H1 (cell line): ENCODE measurements around the gene RELL1. TPM values are rescaled to one million over a fixed set of nuclear protein-coding genes. Genes with fewer than 3 reads are reported as not detected.

Experiments used
- CTCF ChIA-PET: fragments of 300-600 bp; sonication (Branson Sonifier 250); formaldehyde crosslinking; loops from one replicate; lab custom pipeline; 2021; ENCODE audit not compliant: partially characterized antibody; lab: Charles Lee
- POLR2A ChIA-PET: fragments of 300-600 bp; sonication (Branson Sonifier 250); formaldehyde crosslinking; loops from one replicate; lab custom pipeline; 2021; ENCODE audit warnings: inconsistent platforms; ENCODE audit not compliant: partially characterized antibody; lab: Charles Lee
- DNase-seq, 2 experiments: peaks; one replicate each; pipeline versions ENCODE4 v3.0.0 to v3.0.0-alpha.2; 2010 to 2022; ENCODE audit warnings: low spot score in 2 of 2, low read depth in 1 of 2, mixed read lengths in 1 of 2
- FAIRE-seq: peaks from 2 replicates; lab custom pipeline; 2011; peaks lifted over from hg19 to GRCh38; lab: Jason Lieb, UNC
- H2AFZ ChIP-seq: 2 replicates; pipeline ENCODE4 v1.8.1; 2012; ENCODE audit warnings: low read length, inconsistent platforms
- H2AK5ac ChIP-seq: 2 replicates; pipeline ENCODE4 v1.6.1; 2013; ENCODE audit warnings: low read depth, low read length
- H2BK120ac ChIP-seq: replicated peaks from 2 replicates; pipeline ENCODE3; 2013; ENCODE audit warnings: low read depth, low read length, inconsistent platforms
- H2BK12ac ChIP-seq: 2 replicates; pipeline ENCODE4 v1.6.1; 2013; ENCODE audit warnings: low read depth, low read length
- H2BK15ac ChIP-seq: 2 replicates; pipeline ENCODE4 v1.6.1; 2013; ENCODE audit warnings: low read length
- H2BK20ac ChIP-seq: 2 replicates; pipeline ENCODE4 v1.6.1; 2013; ENCODE audit warnings: low read length
- H2BK5ac ChIP-seq: 2 replicates; pipeline ENCODE4 v1.6.1; 2013; ENCODE audit warnings: low read depth, low read length
- H3K14ac ChIP-seq: 2 replicates; pipeline ENCODE4 v1.6.1; 2013; ENCODE audit warnings: inconsistent platforms; ENCODE audit not compliant: insufficient read length
- H3K18ac ChIP-seq: 2 replicates; pipeline ENCODE4 v1.6.1; 2013; ENCODE audit warnings: low read length; ENCODE audit errors: extremely low read depth
- H3K23ac ChIP-seq: 2 replicates; pipeline ENCODE4 v1.6.1; 2013; ENCODE audit warnings: inconsistent platforms; ENCODE audit not compliant: insufficient read length
- H3K23me2 ChIP-seq: 2 replicates; pipeline ENCODE4 v1.6.1; 2013; ENCODE audit warnings: low read depth, low read length
- H3K27ac ChIP-seq: 2 replicates; pipeline ENCODE4 v1.6.1; 2011; ENCODE audit warnings: low read depth, low read length, inconsistent platforms
- H3K27me3 ChIP-seq, 4 experiments: replicated peaks in 1 of 4; 1 replicate in 1 of 4; 2 replicates in 3 of 4; pipeline versions ENCODE4 v1.6.1 to v1.8.1; 2011 to 2013; ENCODE audit warnings: low read length in 3 of 4, mild to moderate bottlenecking in 3 of 4, inconsistent platforms in 2 of 4, mixed read lengths in 2 of 4, moderate library complexity in 1 of 4; ENCODE audit not compliant: control insufficient read depth in 3 of 4, insufficient read depth in 3 of 4; ENCODE audit errors: extremely low read depth in 1 of 4
- H3K36me3 ChIP-seq, 4 experiments: 2 replicates each; pipeline versions ENCODE4 v1.6.1 to v1.8.1; 2011 to 2013; ENCODE audit warnings: mild to moderate bottlenecking in 4 of 4, low read length in 3 of 4, moderate library complexity in 2 of 4, control low read depth in 1 of 4, inconsistent platforms in 1 of 4; ENCODE audit not compliant: insufficient read depth in 4 of 4, control insufficient read depth in 2 of 4
- H3K4ac ChIP-seq: replicated peaks from 2 replicates; pipeline ENCODE3; 2013; ENCODE audit warnings: low read length, low read depth, mixed read lengths, inconsistent platforms; ENCODE audit not compliant: insufficient read length
- H3K4me1 ChIP-seq, 4 experiments: replicated peaks in 1 of 4; 1 replicate in 1 of 4; 2 replicates in 3 of 4; pipeline versions ENCODE4 v1.6.1 to v1.8.1; 2011 to 2013; ENCODE audit warnings: low read length in 3 of 4, inconsistent platforms in 2 of 4, mixed read lengths in 1 of 4; ENCODE audit not compliant: insufficient read depth in 4 of 4, control insufficient read depth in 3 of 4
- H3K4me2 ChIP-seq, 2 experiments: 2 replicates each; pipeline versions ENCODE4 v1.6.1 to v1.8.1; 2011 to 2013; ENCODE audit warnings: low read depth in 2 of 2, low read length in 2 of 2, control low read depth in 1 of 2, inconsistent platforms in 1 of 2, mild to moderate bottlenecking in 1 of 2; ENCODE audit not compliant: insufficient read depth in 1 of 2
- H3K4me3 ChIP-seq, 4 experiments: fragments of 200-600, 300-600 bp in 1 of 4; sonication (generic), shearing (Covaris generic), sonication (Bioruptor Twin) in 1 of 4; 2 replicates each; pipeline versions ENCODE4 v1.5.1 to v1.8.1; 2011 to 2016; ENCODE audit warnings: low read length in 4 of 4, low read depth in 3 of 4, control low read depth in 2 of 4, inconsistent platforms in 2 of 4, mild to moderate bottlenecking in 2 of 4, mixed read lengths in 1 of 4, moderate library complexity in 1 of 4; ENCODE audit not compliant: insufficient read depth in 2 of 4; ENCODE audit errors: extremely low read depth in 1 of 4
- H3K56ac ChIP-seq: replicated peaks from 2 replicates; pipeline ENCODE3; 2013; ENCODE audit warnings: low read depth, mild to moderate bottlenecking, mixed read lengths, low read length, inconsistent platforms; ENCODE audit not compliant: insufficient read length
- H3K79me1 ChIP-seq: 2 replicates; pipeline ENCODE4 v1.6.1; 2013; ENCODE audit warnings: low read depth, low read length, control low read depth
- H3K79me2 ChIP-seq, 2 experiments: 2 replicates each; pipeline versions ENCODE4 v1.6.1 to v1.8.1; 2012 to 2013; ENCODE audit warnings: low read length in 2 of 2, mild to moderate bottlenecking in 2 of 2, inconsistent platforms in 1 of 2; ENCODE audit not compliant: insufficient read depth in 2 of 2, control insufficient read depth in 1 of 2
- H3K9ac ChIP-seq, 4 experiments: replicated peaks in 1 of 4; 1 replicate in 1 of 4; 2 replicates in 3 of 4; pipeline versions ENCODE4 v1.6.1 to v1.8.1; 2011 to 2013; ENCODE audit warnings: low read depth in 3 of 4, low read length in 3 of 4, control low read depth in 2 of 4, mild to moderate bottlenecking in 2 of 4, moderate library complexity in 2 of 4, inconsistent platforms in 1 of 4; ENCODE audit errors: extremely low read depth in 1 of 4
- H3K9me3 ChIP-seq, 2 experiments: 2 replicates each; pipeline versions ENCODE4 v1.6.1 to v1.8.1; 2012 to 2013; ENCODE audit warnings: mild to moderate bottlenecking in 2 of 2, moderate library complexity in 2 of 2, control low read depth in 1 of 2, inconsistent platforms in 1 of 2, low read depth in 1 of 2, low read length in 1 of 2, mixed read lengths in 1 of 2; ENCODE audit not compliant: insufficient read depth in 2 of 2
- H4K20me1 ChIP-seq, 2 experiments: replicated peaks in 1 of 2; 2 replicates each; pipeline versions ENCODE3 to v1.8.1; 2011 to 2013; ENCODE audit warnings: inconsistent platforms in 2 of 2, low read length in 2 of 2, mild to moderate bottlenecking in 1 of 2; ENCODE audit not compliant: insufficient read depth in 2 of 2, control insufficient read depth in 1 of 2
- H4K5ac ChIP-seq: 2 replicates; pipeline ENCODE4 v1.6.1; 2013; ENCODE audit warnings: low read length, low read depth, mixed read lengths, inconsistent platforms; ENCODE audit not compliant: insufficient read length
- H4K8ac ChIP-seq: 2 replicates; pipeline ENCODE4 v1.8.0; 2013; ENCODE audit warnings: mild to moderate bottlenecking, moderate library complexity, low read length, inconsistent platforms; ENCODE audit not compliant: insufficient read depth; ENCODE audit errors: extremely low read depth
- H4K91ac ChIP-seq: replicated peaks from 2 replicates; pipeline ENCODE3; 2013; ENCODE audit warnings: low read length, mixed read lengths, inconsistent platforms; ENCODE audit not compliant: insufficient read length
- BRCA1 ChIP-seq: IDR thresholded peaks from 2 replicates; pipeline ENCODE4 v1.6.1; 2012; ENCODE audit warnings: low read depth, low read length, improper control_type of control experiment
- GTF2F1 ChIP-seq: IDR thresholded peaks from 2 replicates; pipeline ENCODE4 v1.6.1; 2012; ENCODE audit warnings: low read depth, low read length, improper control_type of control experiment, borderline replicate concordance
- JUND ChIP-seq: IDR thresholded peaks from 2 replicates; pipeline ENCODE4 v1.6.1; 2011; ENCODE audit warnings: mild to moderate bottlenecking, improper control_type of control experiment, low read length
- MAX ChIP-seq: IDR thresholded peaks from 2 replicates; pipeline ENCODE4 v1.6.1; 2012; ENCODE audit warnings: inconsistent platforms
- POLR2AphosphoS5 ChIP-seq: IDR thresholded peaks from 2 replicates; pipeline ENCODE4 v1.6.1; 2011; ENCODE audit warnings: low read depth, low read length
- RBBP5 ChIP-seq: IDR thresholded peaks from 2 replicates; pipeline ENCODE4 v1.7.1; 2012; ENCODE audit warnings: low read depth, mild to moderate bottlenecking, inconsistent platforms, low read length, moderate library complexity, borderline replicate concordance
- SRF ChIP-seq: IDR thresholded peaks from 2 replicates; pipeline ENCODE4 v1.6.1; 2011; ENCODE audit warnings: mild to moderate bottlenecking, low read depth, low read length, moderate library complexity
- ZNF274 ChIP-seq: IDR thresholded peaks from 2 replicates; pipeline ENCODE4 v1.7.0; 2012; ENCODE audit warnings: low read length, borderline replicate concordance; ENCODE audit errors: extremely low read depth
- WGBS, 2 experiments: shearing (Covaris generic) in 1 of 2; methylation state at CpG; one replicate each; pipeline versions ENCODE4 v1.1.6 to v1.1.7; 2013 to 2015; ENCODE audit warnings: low lambda C conversion rate in 2 of 2, mixed read lengths in 2 of 2, inconsistent platforms in 1 of 2, low coverage in 1 of 2, missing lambda C conversion rate in 1 of 2; ENCODE audit not compliant: insufficient replicate concordance in 2 of 2, insufficient coverage in 1 of 2, insufficient read length in 1 of 2; ENCODE audit errors: extremely low coverage in 1 of 2, missing lambda C conversion rate in 1 of 2; 5-methylcytosine and 5-hydroxymethylcytosine counted together
- polyA plus RNA-seq, 7 experiments: library from polyadenylated mRNA; depleted of rRNA in 3 of 7; stranded (reverse) in 5 of 7; unstranded in 2 of 7; fragments of >200 nt in 5 of 7; fragments of 200-250 nt in 2 of 7; gene quantifications; 1 replicate in 5 of 7; 2 replicates in 1 of 7; 4 replicates in 1 of 7; pipeline versions ENCODE4 v1.2.1 to v1.2.3, GENCODE V29; 2011 to 2013; ENCODE audit warnings: missing spikeins in 2 of 7, mixed read lengths in 2 of 7
- total RNA-seq: library from RNA; stranded (reverse); fragmentation: NEBNext Ultra II Directional; extraction: Animal tissue kit (Norgen Biotek cat#: 25700); gene quantifications from 2 replicates; pipeline ENCODE4 v1.2.1, GENCODE V29; 2021

Gene RELL1
- total and polyA plus RNA-seq, 2 of the 8 experiments (the other 6 are each of a cell fraction or from before 2014, with no cell fraction given): 2.1 to 14.1 TPM

DNA sequence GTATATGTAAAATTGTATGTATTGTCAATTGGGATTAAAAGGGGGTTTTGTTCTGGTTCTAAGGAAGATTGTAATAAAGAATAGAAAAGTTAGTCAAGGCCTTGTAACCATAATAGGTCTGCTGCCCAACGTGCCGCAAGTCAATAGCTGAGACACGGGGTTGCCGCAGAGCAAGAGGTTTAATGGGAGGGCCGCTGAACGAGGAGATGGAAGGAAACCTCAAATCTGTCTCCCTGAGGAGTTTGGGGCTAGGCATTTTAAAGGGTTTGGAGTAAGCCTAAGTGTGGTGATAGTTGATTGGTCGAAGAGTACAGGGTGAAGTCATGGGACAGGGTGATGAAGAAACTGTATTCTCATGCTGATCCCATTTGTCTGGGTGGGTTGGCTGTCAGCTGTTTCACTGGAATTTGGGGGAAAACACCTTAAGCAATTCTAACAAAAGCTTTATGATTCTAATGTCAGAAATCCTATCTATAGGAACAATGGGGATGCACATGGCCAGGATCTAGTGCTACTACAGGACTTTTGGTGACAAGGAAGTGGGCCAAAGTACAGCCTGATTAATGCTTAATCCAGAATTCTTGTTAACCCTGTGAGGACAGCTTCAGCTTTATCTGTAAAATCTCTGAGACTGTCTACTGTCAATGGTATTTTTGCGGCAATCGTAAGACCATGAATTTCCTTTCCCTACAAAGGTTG is 86.9 kb downstream of the RELL1 start:
- no peak overlapping the region for H3K4me3 ChIP-seq
- H4K5ac ChIP-seq: no peak overlapping the region
- no peak overlapping the region for H3K4me2 ChIP-seq
- no peaks in the 10 kb centered on the region for H4K20me1 ChIP-seq
- no peak overlapping the region for H3K9ac ChIP-seq
- no peak overlapping the region for H2BK20ac ChIP-seq
- H3K79me2 ChIP-seq: no peaks in the 10 kb centered on the region
- WGBS, 2 experiments: 87% methylated on average over 9 of the region's 9 CpGs; no CpG with 5 or more reads in 1 of the 2 experiments
- no peak overlapping the region for H2BK15ac ChIP-seq
- no peak for TF ChIP-seq JUND
- no peak for TF ChIP-seq MAX
- no peak for TF ChIP-seq BRCA1
- TF ChIP-seq POLR2AphosphoS5: no peak
- no peak for TF ChIP-seq SRF
- no peak for TF ChIP-seq RBBP5
- TF ChIP-seq GTF2F1: no peak
- TF ChIP-seq ZNF274: no peak
- ChIA-PET CTCF (interaction anchor here (0.6 to 1.6 kb wide), 9 partner anchors 9 to 619 kb away, joined by 3 to 5 read pairs (median 3); no protein-coding TSS in a partner anchor), POLR2A (no interaction called here)
- no peak overlapping the region for H3K4ac ChIP-seq
- H3K9me3 ChIP-seq: no peaks in the 10 kb centered on the region
- H2BK5ac ChIP-seq: no peak overlapping the region
- no peak overlapping the region for H4K8ac ChIP-seq
- H3K79me1 ChIP-seq: no peaks in the 10 kb centered on the region
- no peak overlapping the region for H2BK120ac ChIP-seq
- no peaks in the 10 kb centered on the region; a peak in 1 of 7 replicates for H3K27me3 ChIP-seq
- no peak overlapping the region for H3K18ac ChIP-seq
- H3K4me1 ChIP-seq: no peaks in the 10 kb centered on the region; a peak in 2 of 7 replicates
- no peak overlapping the region for H3K27ac ChIP-seq
- no peaks in the 10 kb centered on the region for H3K36me3 ChIP-seq
- FAIRE-seq (no peak), DNase-seq (no peak)
- no peak overlapping the region for H3K14ac ChIP-seq
- H2AK5ac ChIP-seq: no peak overlapping the region
- no peak overlapping the region for H4K91ac ChIP-seq
- no peak overlapping the region for H2AFZ ChIP-seq
- H3K56ac ChIP-seq: no peak overlapping the region
- 0 out of 2 replicates have a peak, but pooled peaks cover 2% of the 10 kb centered on the region for H3K23me2 ChIP-seq
- no peak overlapping the region for H3K23ac ChIP-seq
- H2BK12ac ChIP-seq: no peak overlapping the region
